GM23248 (cell line): ENCODE data around the gene HDAC7.

Experiments used
- EZH2 ChIP-seq: fragments of 200-600 bp; sonication (generic); IDR thresholded peaks from 2 replicates; pipeline ENCODE4 v1.6.1; 2018; ENCODE audit warnings: antibody characterized with exemption, mild to moderate bottlenecking; ENCODE audit not compliant: insufficient read depth, poor library complexity, severe bottlenecking
- EZH2phosphoT487 ChIP-seq: fragments of 200-600 bp; sonication (generic); IDR thresholded peaks from 2 replicates; pipeline ENCODE4 v1.6.1; 2018; ENCODE audit warnings: antibody characterized with exemption, moderate library complexity, mild to moderate bottlenecking, low read depth; ENCODE audit not compliant: insufficient read depth

- no peak for TF ChIP-seq EZH2
- TF ChIP-seq EZH2phosphoT487: no peak
Measured at GRCh38 chr12:47817272-47818006, 2.3 kb downstream of the HDAC7 start.
